MV-4-11 (cell line): Measurements from ENCODE around the gene PBX1.

ENCODE experiments used
- DNase-seq: peaks from one replicate; lab custom pipeline; 2025; lab: John Stamatoyannopoulos, UW

The PBX1 gene

DNA sequence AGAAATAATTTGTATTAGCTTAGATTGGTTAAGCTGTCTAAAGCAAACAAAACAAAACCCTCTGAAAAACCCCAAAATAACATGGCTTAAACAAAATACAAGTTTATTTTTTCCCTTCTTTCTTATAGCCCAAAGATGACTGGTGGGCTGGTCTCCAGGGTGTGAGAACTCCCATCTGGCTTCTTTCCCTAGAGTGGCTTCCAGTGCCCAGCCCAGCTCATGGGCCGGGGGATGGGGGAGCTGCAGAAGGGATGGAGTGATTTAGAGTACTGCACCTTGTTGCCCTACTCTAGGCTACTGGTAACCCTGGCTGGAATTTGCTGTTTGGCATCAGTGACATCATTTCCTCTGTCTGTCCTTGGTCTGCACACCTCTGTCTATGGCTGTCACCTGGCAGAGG, 223.0 kb downstream of the PBX1 start:
- DNase-seq, result no peak

DNA sequence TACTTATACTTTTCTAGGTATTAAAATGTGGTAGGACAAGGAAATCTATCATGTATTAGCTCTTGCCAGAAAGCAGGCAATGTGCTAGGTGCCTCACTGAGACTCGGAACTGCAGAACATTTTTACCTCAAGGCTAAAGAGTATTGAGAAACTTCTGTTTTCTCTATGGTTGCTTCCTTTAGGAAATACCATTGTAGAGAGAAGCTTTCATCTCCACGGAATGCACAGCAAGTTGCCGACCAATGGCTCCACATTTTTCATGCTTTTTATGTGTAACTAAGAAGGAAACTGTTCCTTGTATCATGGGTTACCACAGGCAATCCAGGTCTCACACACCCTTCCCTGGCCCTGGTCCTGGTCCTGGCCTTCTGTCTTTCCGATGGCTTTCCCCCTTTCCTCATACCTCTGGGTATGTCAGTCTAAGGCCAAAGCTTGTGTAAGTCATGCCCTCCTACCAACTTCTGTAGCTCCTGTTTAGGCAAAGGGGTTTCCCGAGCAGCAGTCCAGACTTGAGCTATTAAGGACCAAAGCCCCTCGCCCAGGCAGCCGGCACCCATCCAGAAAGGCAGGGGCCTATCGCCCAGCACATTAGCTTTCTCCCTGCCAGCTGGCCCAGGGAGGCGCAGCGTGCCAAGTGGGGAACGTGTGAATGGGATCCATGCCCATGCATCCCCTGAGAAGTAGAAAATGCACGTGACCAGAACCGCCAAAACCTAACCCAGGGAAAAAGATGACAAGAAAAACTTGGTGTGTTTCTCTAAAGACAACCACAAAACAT, 225.0 kb downstream of the PBX1 start:
- DNase-seq, result no peak

DNA sequence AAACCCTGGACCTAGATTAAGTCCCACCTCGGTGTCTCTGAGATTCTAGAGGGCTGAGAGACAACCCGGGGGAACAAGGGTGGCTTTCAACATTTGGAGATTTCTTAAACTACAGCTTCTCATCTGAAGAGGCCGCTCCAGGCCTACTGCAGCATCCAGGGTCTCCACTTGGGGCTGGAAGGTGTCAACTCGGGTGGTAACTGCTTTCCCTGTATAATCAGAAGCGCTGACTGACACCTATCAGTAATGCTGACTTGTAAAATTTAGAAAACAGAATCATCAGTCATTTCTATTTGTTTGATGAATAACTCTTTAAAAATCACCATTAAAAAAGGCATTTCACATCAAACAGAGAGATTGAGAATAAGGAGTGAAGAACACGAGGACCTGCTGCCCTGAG, 226.0 kb downstream of the PBX1 start:
- DNase-seq, result no peak

DNA sequence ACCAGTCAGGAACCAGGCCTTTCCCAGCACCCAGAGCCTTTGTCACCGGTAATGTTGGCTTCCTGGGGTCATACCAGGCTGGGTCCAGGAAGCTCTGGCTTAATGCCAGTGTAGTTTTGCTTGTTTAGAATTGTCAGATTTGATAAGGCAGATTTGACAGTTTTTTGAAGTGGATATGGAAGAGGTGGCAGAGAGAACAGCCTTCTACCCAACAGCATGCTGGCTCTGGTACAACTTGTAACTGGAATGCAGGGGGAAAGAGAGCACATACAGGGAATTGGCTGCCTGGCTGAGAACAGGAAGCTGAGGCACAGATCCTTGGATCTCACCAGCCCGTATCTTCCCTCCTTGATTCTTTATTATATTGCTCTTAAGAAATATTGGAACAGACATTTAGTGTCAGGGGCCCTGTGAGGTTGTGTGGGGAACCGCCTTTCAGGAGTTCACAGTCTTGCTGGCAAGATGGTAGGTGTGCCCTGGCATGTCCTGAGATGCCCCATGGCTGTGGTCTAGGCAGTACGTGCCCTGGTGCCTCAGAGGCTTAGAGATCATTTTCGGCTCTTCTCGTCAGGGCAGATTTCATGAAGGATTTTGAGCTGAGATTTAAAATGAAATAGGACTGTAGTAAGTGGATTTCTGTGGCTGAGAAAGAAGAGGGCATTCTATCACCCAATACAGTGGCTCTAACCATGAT, 227.0 kb downstream of the PBX1 start:
- no peak for DNase-seq

DNA sequence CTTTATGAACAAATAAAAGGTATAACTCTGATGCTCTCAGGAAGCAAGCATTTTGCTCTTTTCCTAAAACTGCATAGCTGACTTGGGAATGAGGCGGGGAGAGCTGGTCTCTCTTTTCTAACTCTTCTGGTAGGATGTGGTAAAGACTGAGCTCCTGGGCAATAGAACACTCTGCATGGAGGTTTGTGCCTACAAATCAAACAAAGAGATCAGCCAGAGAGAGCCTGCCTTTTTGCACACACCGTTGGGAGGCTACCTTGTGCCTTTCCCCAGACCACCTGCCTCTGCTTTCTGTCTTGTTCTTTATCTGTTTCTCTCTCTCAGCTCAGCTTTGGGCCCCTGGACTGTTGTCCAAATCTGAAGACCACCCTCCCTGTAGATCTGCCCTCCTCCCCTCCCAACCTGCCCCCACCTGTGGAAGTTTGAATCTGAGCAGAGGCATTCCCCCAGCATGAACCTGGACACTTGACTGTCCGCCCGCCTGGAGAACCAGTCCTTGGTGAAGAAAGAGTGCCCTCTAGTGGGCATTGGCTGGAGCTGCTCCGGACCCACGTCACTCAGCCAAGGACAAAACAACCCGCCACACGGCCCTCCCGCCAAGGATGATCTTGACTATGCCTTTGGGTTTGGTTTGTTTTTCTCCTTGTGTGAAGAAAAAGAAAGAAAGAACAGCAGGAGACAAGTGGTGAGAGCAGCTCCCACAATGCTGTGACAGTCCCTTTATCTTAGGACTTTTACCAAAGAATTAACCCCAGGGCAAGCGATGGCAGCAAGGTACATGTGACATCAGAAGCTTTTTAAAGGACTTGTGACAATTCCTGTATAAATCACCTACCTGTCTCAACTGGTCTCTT, 228.2 kb downstream of the PBX1 start:
- DNase-seq, result peak; percentile 44

DNA sequence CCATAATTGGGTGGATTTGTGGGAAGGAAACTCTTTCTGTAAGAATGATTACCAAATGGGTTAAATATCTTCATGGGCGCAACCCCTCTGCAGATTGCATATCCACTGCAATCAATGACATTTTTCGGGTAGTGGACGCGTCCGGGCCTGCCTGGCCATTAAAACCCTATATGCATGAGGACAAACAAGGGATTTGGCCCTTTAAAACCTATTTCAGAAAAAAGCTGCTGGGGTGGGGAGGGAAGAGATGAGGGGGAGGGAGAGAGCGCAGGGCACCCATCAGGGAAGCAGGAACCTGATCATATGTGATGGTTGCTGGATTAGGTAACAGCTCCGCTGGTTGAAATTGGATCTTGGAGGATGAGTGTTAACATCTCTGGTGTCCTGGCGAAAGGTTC, 228.8 kb downstream of the PBX1 start:
- no peak for DNase-seq

DNA sequence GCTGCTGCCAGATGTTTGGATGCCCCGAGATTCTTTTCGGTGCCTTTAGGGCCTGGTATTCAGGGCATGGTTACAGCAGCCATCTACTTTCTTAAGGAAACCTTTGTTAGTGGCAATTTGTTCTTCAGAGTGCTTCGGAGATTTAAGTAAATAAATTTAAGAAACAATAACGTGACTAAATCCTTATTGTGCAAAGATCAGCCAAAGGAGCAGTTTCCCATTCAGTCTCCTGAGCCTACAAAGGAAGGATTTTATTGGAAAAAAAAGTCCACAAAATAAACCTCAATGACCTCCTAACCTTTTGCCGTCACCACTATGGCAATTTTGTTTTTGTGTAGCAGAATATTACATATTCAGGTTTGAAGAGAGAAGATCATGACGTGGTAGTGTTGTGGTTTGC, 231.1 kb downstream of the PBX1 start:
- DNase-seq, result no peak

DNA sequence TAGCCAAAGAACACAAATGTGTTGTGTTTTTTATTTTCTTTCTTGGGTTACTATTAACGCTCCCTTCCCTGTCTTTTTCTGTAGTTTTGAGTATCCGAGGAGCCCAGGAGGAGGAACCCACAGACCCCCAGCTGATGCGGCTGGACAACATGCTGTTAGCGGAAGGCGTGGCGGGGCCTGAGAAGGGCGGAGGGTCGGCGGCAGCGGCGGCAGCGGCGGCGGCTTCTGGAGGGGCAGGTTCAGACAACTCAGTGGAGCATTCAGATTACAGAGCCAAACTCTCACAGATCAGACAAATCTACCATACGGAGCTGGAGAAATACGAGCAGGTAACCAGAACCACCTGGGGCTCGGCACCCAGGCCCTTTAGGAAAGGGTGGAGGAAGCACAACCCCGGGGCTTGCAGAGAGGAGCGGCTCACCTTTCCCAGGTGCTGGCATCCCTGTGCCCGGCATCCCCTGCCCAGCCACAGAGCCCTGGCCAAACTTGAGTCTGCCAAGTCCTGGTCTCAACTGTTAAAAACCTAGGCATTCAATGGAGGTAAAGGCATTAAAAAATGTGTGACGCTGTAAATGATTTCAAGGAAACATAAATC, 233.5 kb downstream of the PBX1 start:
- DNase-seq, result no peak

DNA sequence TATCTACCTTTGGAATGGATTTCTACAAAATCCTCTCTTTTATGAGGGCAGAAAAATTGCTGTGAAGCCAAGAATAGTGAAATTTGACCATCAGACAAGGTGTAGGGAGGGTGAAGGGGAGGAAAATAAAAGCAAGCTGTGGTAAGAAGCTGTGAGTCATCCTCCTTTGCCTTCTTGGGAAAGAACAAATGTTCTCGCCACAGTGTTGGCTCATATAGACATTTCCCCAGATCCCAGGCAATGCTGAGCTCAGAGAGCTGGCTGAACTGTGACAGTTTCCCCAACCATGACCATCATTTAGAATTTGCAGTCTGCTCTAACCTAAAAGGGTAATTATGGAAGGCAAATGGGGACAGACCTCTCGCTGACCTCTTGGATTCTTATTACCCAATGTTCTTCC, 235.4 kb downstream of the PBX1 start:
- peak; percentile 75 for DNase-seq

DNA sequence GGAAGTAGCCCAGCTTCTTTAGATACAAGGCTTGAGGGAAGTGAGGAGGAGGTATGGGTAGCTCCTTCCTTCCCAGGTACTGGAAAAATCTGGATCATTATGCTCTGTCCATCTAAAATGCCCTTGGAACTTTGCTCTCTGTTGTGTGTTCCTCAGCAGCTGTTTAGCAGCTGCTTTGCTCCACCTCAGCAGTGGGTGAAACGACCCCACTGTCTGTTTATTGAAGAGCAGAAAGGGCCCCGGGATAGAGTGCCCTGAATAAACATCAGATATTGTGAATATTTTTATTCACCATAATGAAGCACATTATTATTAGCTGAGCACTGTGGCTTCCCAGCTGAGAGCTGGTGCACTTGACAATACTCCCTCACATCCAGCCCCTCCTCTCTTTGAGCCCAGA, 237.9 kb downstream of the PBX1 start:
- DNase-seq, result no peak

DNA sequence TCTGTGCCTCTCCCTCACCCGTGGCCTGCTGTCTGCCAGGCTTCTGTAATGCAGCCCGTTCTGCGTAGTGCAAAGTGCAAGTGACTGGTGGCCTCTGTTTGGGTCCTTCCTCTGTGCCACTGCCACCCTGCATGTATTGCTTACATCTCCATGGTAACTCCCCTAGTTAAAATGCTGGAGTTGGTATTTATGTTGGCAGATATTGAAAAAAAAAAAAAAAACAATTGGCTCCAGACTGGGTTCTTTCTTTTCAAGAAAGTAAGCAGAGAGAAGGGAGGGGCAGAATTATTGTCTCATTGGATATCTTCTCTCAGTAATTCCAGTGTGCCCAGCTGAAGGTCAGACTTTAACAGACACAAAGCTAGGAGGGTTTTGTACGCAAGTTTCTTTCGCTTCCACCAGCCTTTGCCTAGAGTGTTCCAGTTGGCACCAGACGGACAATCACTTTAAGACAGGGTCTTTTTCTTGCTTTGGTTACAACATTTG, 242.3 kb downstream of the PBX1 start:
- no peak for DNase-seq

DNA sequence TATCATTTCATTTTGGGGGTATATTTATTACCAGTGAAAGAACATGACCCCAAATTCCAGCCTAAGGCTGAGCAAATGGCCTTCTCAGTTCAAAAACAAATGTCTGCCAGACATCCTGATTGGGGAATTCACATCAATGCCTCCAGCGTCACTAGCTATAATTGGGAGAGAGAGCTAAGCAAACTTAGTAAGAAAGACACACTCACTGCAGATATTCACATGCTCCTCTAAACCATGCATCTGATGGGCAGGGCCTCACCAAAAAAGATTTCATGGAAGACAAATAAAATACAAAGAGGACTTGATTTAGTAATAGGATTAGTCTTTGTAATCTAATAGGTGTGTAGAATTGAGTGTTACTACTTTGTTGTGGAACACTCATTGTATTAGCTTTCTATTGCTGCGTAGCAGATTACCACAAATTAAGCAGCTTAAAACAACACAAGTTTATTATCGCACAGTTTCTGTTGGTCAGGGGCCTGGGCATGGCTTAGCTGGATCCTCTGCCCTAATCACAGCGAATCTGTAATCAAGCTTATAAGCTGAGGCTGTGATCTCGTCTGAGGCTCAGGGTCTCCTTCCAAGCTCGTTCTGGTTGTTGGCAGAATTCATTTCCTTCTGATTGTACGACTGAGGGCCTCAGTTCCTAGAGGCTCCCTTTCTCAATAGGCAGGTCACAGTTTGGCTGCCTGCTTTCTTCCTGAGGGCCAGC, 243.0 kb downstream of the PBX1 start:
- DNase-seq, result no peak

DNA sequence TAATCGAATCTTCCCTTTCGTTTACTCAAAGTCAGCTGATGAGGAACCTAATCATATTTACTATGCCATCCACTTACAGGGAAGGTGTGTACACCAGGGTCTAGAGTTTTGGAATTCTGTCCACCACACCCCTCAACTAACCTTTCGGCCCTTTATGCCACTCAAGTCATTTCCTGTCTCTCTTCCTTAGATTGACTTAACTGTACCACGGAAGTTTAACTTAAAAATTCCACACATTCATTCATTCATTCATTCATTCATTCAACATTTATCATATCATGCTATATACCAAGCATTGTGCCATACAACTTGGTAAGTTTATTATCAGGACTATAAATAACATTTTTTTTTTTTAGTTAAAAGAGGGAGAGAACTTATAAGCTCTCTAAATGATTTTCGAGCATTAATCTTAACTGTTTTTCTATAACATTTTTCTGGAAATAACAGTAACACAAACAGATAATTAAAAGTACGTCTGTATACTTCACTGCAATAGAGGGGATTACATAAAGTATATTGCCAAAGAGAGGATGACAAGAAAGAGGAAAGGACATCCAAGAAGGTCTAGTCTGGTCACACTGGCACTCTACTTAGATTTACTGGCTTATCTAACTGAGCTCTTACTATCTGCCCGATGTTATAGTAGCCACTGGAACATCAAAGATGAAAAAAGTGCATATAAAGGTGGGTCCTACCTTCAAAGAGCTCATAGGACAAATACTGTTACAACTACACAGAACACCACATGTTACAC, 243.7 kb downstream of the PBX1 start:
- DNase-seq, result no peak

DNA sequence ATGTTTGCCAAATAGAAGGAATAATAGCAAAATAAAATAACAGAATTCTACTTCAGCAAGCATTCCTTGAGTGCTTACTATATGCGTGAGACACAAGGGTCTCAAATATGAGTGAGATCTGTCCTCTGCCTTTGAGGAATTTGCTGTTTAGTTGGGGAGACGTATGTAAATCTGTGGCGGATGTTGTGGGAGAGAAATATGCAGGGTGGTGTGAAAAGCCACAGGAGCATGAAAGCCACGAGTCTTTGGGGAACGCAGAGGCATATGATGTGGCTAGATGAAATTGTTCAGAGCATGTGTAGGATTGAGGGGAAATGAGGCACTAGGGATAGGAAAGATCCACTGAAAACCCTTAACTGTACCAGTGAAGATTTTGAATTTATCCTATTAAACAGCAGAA, 244.4 kb downstream of the PBX1 start:
- DNase-seq, result peak; percentile 16

DNA sequence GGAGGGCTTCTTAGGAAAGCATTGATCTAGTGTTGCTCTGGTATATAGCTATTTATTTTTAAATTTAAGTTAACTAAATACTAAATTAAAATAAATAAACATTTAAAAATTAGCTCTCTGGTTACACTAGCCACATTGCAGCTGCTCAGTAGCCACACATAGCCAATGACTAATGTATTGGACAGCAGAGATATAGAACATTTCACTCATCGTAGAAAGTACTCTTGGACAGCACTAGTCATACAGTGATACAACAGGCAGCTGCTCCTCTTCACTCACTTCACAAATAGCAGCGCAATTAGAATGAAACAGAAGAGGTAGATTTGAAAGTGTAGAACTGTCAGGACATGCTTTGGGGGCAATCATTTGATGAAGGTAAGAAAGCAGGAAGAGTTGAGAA, 245.4 kb downstream of the PBX1 start:
- DNase-seq, result no peak

DNA sequence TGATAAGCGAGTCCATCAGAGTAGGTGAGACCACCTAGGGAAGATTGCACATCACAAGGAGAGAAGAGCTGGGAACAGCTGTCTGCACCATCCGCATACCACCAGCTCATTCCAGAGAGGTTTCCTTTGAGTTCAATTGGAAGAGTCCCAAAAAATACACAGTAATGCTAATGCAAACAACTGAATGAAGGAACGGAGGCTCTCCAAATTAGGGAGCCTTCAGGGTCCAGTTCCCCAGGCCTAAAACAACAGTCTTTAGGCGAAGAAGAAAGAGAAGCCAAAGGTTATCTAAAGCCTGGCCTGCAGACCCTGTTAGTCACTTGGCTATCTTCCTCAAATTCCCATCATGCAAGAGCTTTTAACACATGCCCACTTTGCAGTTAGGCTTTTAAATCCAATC, 246.4 kb downstream of the PBX1 start:
- no peak for DNase-seq

DNA sequence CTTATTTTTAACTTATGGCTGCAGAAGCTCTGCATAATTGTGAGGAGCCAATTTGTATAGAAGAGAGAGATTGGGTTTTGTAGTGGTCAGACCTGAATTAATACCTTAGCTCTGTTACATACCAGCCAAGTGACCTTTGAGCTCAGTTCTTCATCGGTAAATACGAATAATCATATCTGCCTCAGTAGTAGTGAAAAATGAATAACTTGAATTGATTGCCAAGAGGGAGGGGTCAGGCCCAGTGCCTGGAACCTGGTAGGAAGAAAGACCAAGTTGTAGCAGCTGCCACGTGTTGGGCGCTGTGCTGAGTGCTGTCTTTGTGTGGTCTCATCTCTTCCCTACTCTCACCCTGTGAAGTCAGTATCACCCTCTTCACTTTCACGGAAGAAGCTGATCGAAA, 247.5 kb downstream of the PBX1 start:
- DNase-seq, result no peak

DNA sequence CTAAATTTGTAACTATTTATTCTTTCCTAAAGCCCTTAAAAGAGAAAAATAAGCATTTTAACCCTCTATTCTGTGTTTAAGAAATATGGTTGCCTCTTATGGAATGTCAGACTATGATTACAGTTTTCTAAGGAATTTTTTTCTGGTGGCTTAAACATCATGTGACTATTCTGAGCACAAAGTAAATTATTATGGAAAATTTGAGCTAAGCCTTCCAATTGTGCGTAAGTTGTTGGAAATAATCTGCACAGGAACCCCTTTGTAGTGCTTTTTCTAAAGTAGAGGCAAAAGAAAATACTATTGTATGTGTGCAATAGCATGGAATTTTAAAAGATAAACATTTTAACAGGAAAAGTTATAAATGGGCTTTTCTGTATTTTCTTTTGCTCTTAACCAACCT, 254.8 kb downstream of the PBX1 start:
- no peak for DNase-seq

DNA sequence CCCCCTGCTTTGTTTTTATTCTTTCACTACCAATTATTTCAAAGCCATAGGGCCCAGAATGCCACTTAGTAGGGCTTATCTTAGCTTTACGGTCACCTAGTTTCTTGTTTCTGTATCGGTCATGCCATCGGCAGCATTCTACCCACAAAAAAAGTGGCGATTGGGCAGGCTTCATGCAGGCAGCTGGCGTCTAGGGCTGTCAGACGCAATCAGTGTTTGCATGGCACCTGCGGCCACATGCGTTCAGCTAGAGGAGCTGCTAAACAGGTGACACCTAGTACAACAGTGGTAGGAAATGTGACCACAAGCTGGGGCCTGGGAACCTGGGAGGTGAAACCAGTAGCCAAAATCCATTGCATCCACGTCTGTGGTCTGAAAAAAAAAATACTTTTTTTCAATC, 262.7 kb downstream of the PBX1 start:
- DNase-seq, result no peak

DNA sequence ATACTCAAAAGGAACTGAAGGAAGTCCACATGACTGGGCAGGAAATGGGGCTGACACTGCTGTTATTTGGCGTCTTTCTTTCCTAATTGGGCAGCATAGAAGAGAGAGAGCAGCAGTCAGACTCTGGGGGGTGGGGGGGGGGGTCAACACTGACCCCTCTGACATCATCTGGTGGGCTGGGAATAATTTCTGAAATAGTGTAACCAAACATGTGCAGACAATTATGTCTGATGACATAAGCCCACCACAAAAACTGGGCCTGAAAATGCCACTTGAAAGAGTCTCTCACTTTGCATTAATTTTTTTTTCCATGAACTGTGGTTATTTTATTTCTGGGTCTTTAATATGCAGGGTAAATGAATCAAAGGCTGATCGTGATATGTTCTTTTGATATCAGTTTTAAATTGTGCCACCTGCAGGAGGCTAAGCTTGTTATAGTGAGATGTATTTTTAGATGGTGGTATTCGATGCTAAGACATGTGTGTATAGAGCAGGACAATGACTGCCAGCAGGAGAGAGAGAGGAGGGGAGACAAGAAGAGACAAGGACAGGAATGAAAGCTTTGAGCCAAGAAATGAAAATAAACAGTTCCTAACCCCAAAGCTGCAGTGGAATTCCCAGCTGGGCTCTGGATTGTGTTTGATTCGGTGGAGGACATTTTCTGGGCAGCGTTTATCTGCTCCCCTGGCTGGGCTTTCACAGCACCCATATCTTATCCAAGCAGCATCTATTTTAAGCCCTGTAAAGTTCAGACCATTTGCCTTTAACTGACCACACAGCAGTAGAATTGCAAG, 264.7 kb downstream of the PBX1 start:
- no peak for DNase-seq
